Measurements from ENCODE around the gene USP13.

DNA sequence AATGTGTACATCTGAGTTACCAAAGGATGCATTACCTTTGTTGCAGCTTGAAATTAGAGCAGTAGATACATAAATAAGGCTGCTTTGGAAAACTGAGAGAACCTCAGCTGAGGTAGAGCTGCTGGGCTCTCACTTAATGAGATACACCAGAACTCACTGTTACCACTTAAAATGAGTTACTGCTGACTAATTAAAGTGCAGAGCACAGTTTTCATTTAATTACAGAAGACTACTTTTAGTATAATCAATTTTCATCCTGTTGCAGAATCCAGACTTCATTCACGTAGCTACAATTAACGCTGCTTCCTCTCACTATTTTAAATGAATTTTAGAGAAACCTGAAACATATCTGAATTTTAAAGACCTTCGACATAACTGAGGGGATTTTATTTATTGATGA lies 169.5 kb downstream of the USP13 start:
- no peak for TF ChIP-seq EZH2 (IDR thresholded peaks at IDR 0.05; ENCODE audit: insufficient read depth, poor library complexity, severe bottlenecking)
- TF ChIP-seq EZH2phosphoT487 (IDR thresholded peaks at IDR 0.05; ENCODE audit: insufficient read depth, low read depth) = no peak

All from GM23248 (cell line).